Effector memory CD4-positive, alpha-beta T cell (primary cell): ENCODE results near the gene SERPINB7.
"Not testable (repeated sequence)": the region's sequence is repeated elsewhere in the genome, so short reads cannot be mapped to it uniquely, and the experiment has no call there.

Experiments used
- DNase-seq, 3 donors: peaks; one replicate each; pipeline ENCODE4 v3.0.0-alpha.2; 2020
- H3K27ac ChIP-seq: 2 replicates; pipeline ENCODE4 v1.7.0; 2013; ENCODE audit warnings: mild to moderate bottlenecking, low read length, moderate library complexity; ENCODE audit not compliant: insufficient read depth, poor library complexity, severe bottlenecking
- H3K27me3 ChIP-seq: replicated peaks from 2 replicates; pipeline ENCODE4 v1.7.0; 2013; ENCODE audit warnings: mild to moderate bottlenecking, low read length; ENCODE audit not compliant: insufficient read depth, control insufficient read depth, poor library complexity, severe bottlenecking
- H3K36me3 ChIP-seq: 2 replicates; pipeline ENCODE4 v1.7.0; 2013; ENCODE audit warnings: mild to moderate bottlenecking, low read length, moderate library complexity; ENCODE audit not compliant: control insufficient read depth, insufficient read depth
- H3K4me1 ChIP-seq: 2 replicates; pipeline ENCODE4 v1.7.0; 2013; ENCODE audit warnings: low read length, mild to moderate bottlenecking; ENCODE audit not compliant: control insufficient read depth, insufficient read depth, poor library complexity, severe bottlenecking
- H3K4me3 ChIP-seq: 2 replicates; pipeline ENCODE4 v1.7.0; 2013; ENCODE audit warnings: low read length, low read depth, mild to moderate bottlenecking; ENCODE audit not compliant: insufficient read depth, poor library complexity, severe bottlenecking
- H3K9me3 ChIP-seq: 2 replicates; pipeline ENCODE4 v1.7.0; 2013; ENCODE audit warnings: mild to moderate bottlenecking, low read length, moderate library complexity; ENCODE audit not compliant: control insufficient read depth

The SERPINB7 gene

GRCh38 chr18:63757541-63757940 lies 17.7 kb upstream of the SERPINB7 start:
- no peaks in the 10 kb centered on the region for H3K36me3 ChIP-seq
- H3K27ac ChIP-seq: no peak overlapping the region
- H3K9me3 ChIP-seq: no peaks in the 10 kb centered on the region
- no peaks in the 10 kb centered on the region for H3K4me1 ChIP-seq
- H3K27me3 ChIP-seq: no peaks in the 10 kb centered on the region
- DNase-seq: no peak
- no peak overlapping the region for H3K4me3 ChIP-seq

GRCh38 chr18:63758615-63759240 lies 16.5 kb upstream of the SERPINB7 start:
- no peaks in the 10 kb centered on the region for H3K27me3 ChIP-seq
- no peak for DNase-seq

GRCh38 chr18:63759786-63760185 lies 15.4 kb upstream of the SERPINB7 start:
- not testable (repeated sequence) for H3K9me3 ChIP-seq, DNase-seq, H3K27me3 ChIP-seq, H3K36me3 ChIP-seq, H3K4me1 ChIP-seq, H3K4me3 ChIP-seq, H3K27ac ChIP-seq

More at GRCh38 chr18:63758615-63759240, 16.5 kb upstream of the SERPINB7 start:
- Histone ChIP-seq H3K4me1 (no peaks in the 10 kb centered on the region), H3K9me3 (no peaks in the 10 kb centered on the region), H3K36me3 (no peaks in the 10 kb centered on the region), H3K4me3 (no peak overlapping the region), H3K27ac (no peak overlapping the region)

- Histone ChIP-seq H3K4me1 (no peaks in the 10 kb centered on the region), H3K9me3 (no peaks in the 10 kb centered on the region), H3K27me3 (no peaks in the 10 kb centered on the region), H3K36me3 (no peaks in the 10 kb centered on the region), H3K27ac (no peak overlapping the region), H3K4me3 (no peak overlapping the region)
- no peak for DNase-seq
Observed at GRCh38 chr18:63762518-63762917, 12.7 kb upstream of the SERPINB7 start.

- no peak overlapping the region for H3K27ac ChIP-seq
- no peak for DNase-seq
- H3K4me1 ChIP-seq: no peaks in the 10 kb centered on the region
- no peaks in the 10 kb centered on the region for H3K27me3 ChIP-seq
- no peak overlapping the region for H3K4me3 ChIP-seq
- H3K9me3 ChIP-seq: no peaks in the 10 kb centered on the region
- no peaks in the 10 kb centered on the region for H3K36me3 ChIP-seq
Observed at GRCh38 chr18:63763831-63764600, 11.2 kb upstream of the SERPINB7 start.

GRCh38 chr18:63765837-63766236 lies 9.4 kb upstream of the SERPINB7 start:
- DNase-seq: no peak
- Histone ChIP-seq H3K4me1 (no peaks in the 10 kb centered on the region), H3K36me3 (no peaks in the 10 kb centered on the region), H3K9me3 (no peaks in the 10 kb centered on the region), H3K27ac (no peak overlapping the region), H3K27me3 (no peaks in the 10 kb centered on the region), H3K4me3 (no peak overlapping the region)

- no peak for DNase-seq
- H3K4me3 ChIP-seq: no peak overlapping the region
- H3K9me3 ChIP-seq: no peaks in the 10 kb centered on the region
- H3K27ac ChIP-seq: no peak overlapping the region
- H3K36me3 ChIP-seq: no peaks in the 10 kb centered on the region
- H3K4me1 ChIP-seq: no peaks in the 10 kb centered on the region
- H3K27me3 ChIP-seq: no peaks in the 10 kb centered on the region
Observed at GRCh38 chr18:63773551-63773950, 1.7 kb upstream of the SERPINB7 start.

- H3K36me3 ChIP-seq: no peaks in the 10 kb centered on the region
- H3K4me3 ChIP-seq: no peak overlapping the region
- no peak overlapping the region for H3K27ac ChIP-seq
- no peaks in the 10 kb centered on the region for H3K27me3 ChIP-seq
- H3K4me1 ChIP-seq: no peaks in the 10 kb centered on the region
- no peak for DNase-seq
- H3K9me3 ChIP-seq: no peaks in the 10 kb centered on the region
Observed at GRCh38 chr18:63774511-63774910, 707 bp upstream of the SERPINB7 start.

- Histone ChIP-seq H3K4me3 (no peak overlapping the region), H3K36me3 (no peaks in the 10 kb centered on the region), H3K27ac (no peak overlapping the region), H3K27me3 (no peaks in the 10 kb centered on the region), H3K9me3 (no peaks in the 10 kb centered on the region), H3K4me1 (no peaks in the 10 kb centered on the region)
- DNase-seq: no peak
Observed at GRCh38 chr18:63779386-63779785, 4.2 kb downstream of the SERPINB7 start.

GRCh38 chr18:63783394-63783793 lies 8.2 kb downstream of the SERPINB7 start:
- Histone ChIP-seq H3K36me3 (no peaks in the 10 kb centered on the region), H3K27me3 (no peaks in the 10 kb centered on the region), H3K27ac (no peak overlapping the region), H3K4me1 (no peaks in the 10 kb centered on the region), H3K4me3 (no peak overlapping the region), H3K9me3 (no peaks in the 10 kb centered on the region)
- DNase-seq: no peak
